Fibroblast of lung (primary cell): ENCODE measurements around the gene WWOX.

Source experiments
- CTCF ChIP-seq, 2 donors: IDR thresholded peaks in 1 of 2; conservative IDR thresholded peaks in 1 of 2; 1 replicate in 1 of 2; 2 replicates in 1 of 2; pipeline ENCODE4 v1.5.1; 2011 to 2012; ENCODE audit warnings: low read length in 2 of 2, control low read depth in 1 of 2, inconsistent platforms in 1 of 2, low read depth in 1 of 2, mild to moderate bottlenecking in 1 of 2
- EZH2 ChIP-seq: IDR thresholded peaks from 2 replicates; pipeline ENCODE4 v1.5.1; 2012; ENCODE audit warnings: low read length, control low read depth, mild to moderate bottlenecking; ENCODE audit errors: missing control alignments

GRCh38 chr16:78946556-78946955, 847.1 kb downstream of the WWOX start:
- TF ChIP-seq CTCF (conservative IDR thresholded peaks at IDR 0.05 in 1 of 2, IDR thresholded peaks at IDR 0.05 in 1 of 2; ENCODE audit: low read depth in 1 of 2, low read length in 2 of 2) (no peak), EZH2 (no peak)
